ENCODE results near the gene ERBB4. TPM values are rescaled to one million over a fixed set of nuclear protein-coding genes. Genes with fewer than 3 reads are reported as not detected.
A peak's percentile ranks its signal among the peaks of the same experiment; 100 is the strongest.

The ERBB4 gene
- total and polyA plus RNA-seq, 10 of the 15 experiments (the other 5 are each of a cell fraction or from before 2014, with no cell fraction given): under 0.01 to 0.23 (median 0.01) TPM; not detected in 4

DNA sequence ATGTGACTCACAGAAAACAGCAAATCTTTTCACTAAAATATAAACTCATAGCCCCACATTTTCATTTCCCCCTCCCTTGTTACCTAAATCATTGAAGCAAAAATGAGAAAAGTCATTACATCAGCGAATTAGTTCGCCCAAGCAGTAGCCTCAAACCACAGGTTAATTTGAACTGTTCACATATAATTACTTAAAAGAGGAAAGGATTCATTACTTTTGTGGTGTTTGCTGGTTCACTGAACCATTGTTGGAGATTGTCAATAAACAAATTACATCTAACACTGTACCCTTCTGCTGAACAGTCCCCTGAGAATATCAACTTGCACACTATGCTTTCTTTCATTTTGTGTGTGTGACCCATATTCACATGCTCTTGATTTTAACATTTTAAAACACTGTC lies 238.7 kb downstream of the ERBB4 start:
- in situ Hi-C loops (cut with MboI) (no loop called here), intact Hi-C loops (cut with micrococcal nuclease; ENCODE audit: unreplicated experiment) (no loop called here)
- H3K79me2 ChIP-seq (ENCODE audit: control insufficient read depth, insufficient read depth, low read length): no peaks in the 10 kb centered on the region
- peak; percentile 47 for DNase-seq (ENCODE audit: low read depth, low spot score)
- no TSS peak for BruUV-seq (replicated peaks)
- POLR2A ChIA-PET: no interaction called here
- H3K4me2 ChIP-seq (ENCODE audit: control insufficient read depth, insufficient read depth): no peak overlapping the region
- H3K36me3 ChIP-seq (ENCODE audit: control insufficient read depth in 2 of 2, insufficient read depth in 2 of 2, low read length in 1 of 2): no peaks in the 10 kb centered on the region
- no peaks in the 10 kb centered on the region for H3K4me1 ChIP-seq (ENCODE audit: control insufficient read depth, insufficient read depth, low read length)
- no peaks in the 10 kb centered on the region for H3K9me3 ChIP-seq (replicated peaks; ENCODE audit: control insufficient read depth, insufficient read depth, low read length)
- H3K27me3 ChIP-seq (replicated peaks in 1 of 2; ENCODE audit: control insufficient read depth in 2 of 2, insufficient read depth in 2 of 2, low read length in 1 of 2): no peaks in the 10 kb centered on the region
- no peak overlapping the region for H2AFZ ChIP-seq (ENCODE audit: control insufficient read depth, low read depth, low read length)
- no peak overlapping the region for H3K4me3 ChIP-seq
- no peak overlapping the region for H3K27ac ChIP-seq (ENCODE audit: control insufficient read depth, insufficient read depth)
- peak; percentile 7 for FAIRE-seq
- no peak overlapping the region for H3K9ac ChIP-seq (ENCODE audit: control insufficient read depth, insufficient read depth, low read length)
- no peaks in the 10 kb centered on the region for H4K20me1 ChIP-seq (ENCODE audit: control insufficient read depth, insufficient read depth)
- ATAC-seq: peak; percentile 96
- SMC1A ChIA-PET (ENCODE audit: uncharacterized antibody, unreplicated experiment): interaction anchor here (0.7 kb wide), 1 partner anchor 1201 kb away, joined by 3 read pairs; no protein-coding TSS in a partner anchor
- RAD21 ChIA-PET (ENCODE audit: unreplicated experiment): no interaction called here
- CTCF ChIA-PET: no interaction called here
- 0% methylated on average over 2 of the region's 2 CpGs for whole genome bisulfite sequencing (ENCODE audit: insufficient coverage, insufficient replicate concordance, low lambda C conversion rate, missing lambda C conversion rate)
- TF ChIP-seq ATF7 (IDR thresholded peaks at IDR 0.05; ENCODE audit: low read depth) (peak; percentile 94), NBN (IDR thresholded peaks at IDR 0.05) (peak; percentile 73; the same call in 1 of the 2 replicates), ZNF217 (IDR thresholded peaks at IDR 0.05) (peak; percentile 85; the same call in 1 of the 2 replicates), TBL1XR1 (IDR thresholded peaks at IDR 0.05; ENCODE audit: low read depth, low read length) (peak; percentile 63; the same call in 1 of the 2 replicates), BCL11A (IDR thresholded peaks at IDR 0.05; ENCODE audit: low read depth, low read length) (peak; percentile 83), HDAC2 (IDR thresholded peaks at IDR 0.05) (no peak), EP300 (IDR thresholded peaks at IDR 0.05; ENCODE audit: borderline replicate concordance in 1 of 2, control insufficient read depth in 1 of 2, low read depth in 2 of 2, low read length in 2 of 2) (peak; percentile 51 to 56; a peak in 1 of 4 replicates), BACH1 (IDR thresholded peaks at IDR 0.05; ENCODE audit: borderline replicate concordance) (peak; percentile 35; the same call in 1 of the 2 replicates), NFYB (IDR thresholded peaks at IDR 0.05; ENCODE audit: insufficient read depth, low read depth, low read length) (no peak), GATAD2B (conservative IDR thresholded peaks at IDR 0.05; ENCODE audit: low read depth) (0 out of 2 replicates have a peak, but pooled peaks have one; percentile 58), SUZ12 (IDR thresholded peaks at IDR 0.05; ENCODE audit: unreplicated experiment) (no peak), PAX5 (IDR thresholded peaks at IDR 0.05; ENCODE audit: borderline replicate concordance, low read depth, low read length) (peak; percentile 60), DPF2 (IDR thresholded peaks at IDR 0.05) (peak; percentile 71), BRCA1 (IDR thresholded peaks at IDR 0.05; ENCODE audit: low read depth, low read length) (no peak), MEF2B (IDR thresholded peaks at IDR 0.05; ENCODE audit: partially characterized antibody, poor library complexity, severe bottlenecking) (peak; percentile 97), POU2F2 (IDR thresholded peaks at IDR 0.05; ENCODE audit: borderline replicate concordance, low read depth, low read length) (no peak)
- TF ChIP-seq, protein P1, sequence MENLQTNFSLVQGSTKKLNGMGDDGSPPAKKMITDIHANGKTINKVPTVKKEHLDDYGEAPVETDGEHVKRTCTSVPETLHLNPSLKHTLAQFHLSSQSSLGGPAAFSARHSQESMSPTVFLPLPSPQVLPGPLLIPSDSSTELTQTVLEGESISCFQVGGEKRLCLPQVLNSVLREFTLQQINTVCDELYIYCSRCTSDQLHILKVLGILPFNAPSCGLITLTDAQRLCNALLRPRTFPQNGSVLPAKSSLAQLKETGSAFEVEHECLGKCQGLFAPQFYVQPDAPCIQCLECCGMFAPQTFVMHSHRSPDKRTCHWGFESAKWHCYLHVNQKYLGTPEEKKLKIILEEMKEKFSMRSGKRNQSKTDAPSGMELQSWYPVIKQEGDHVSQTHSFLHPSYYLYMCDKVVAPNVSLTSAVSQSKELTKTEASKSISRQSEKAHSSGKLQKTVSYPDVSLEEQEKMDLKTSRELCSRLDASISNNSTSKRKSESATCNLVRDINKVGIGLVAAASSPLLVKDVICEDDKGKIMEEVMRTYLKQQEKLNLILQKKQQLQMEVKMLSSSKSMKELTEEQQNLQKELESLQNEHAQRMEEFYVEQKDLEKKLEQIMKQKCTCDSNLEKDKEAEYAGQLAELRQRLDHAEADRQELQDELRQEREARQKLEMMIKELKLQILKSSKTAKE (IDR thresholded peaks at IDR 0.05; ENCODE audit: low read depth, poor library complexity, severe bottlenecking): peak; percentile 58
- TF ChIP-seq, protein P2, sequence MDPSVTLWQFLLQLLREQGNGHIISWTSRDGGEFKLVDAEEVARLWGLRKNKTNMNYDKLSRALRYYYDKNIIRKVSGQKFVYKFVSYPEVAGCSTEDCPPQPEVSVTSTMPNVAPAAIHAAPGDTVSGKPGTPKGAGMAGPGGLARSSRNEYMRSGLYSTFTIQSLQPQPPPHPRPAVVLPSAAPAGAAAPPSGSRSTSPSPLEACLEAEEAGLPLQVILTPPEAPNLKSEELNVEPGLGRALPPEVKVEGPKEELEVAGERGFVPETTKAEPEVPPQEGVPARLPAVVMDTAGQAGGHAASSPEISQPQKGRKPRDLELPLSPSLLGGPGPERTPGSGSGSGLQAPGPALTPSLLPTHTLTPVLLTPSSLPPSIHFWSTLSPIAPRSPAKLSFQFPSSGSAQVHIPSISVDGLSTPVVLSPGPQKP (IDR thresholded peaks at IDR 0.05; ENCODE audit: low read depth, low read length): no peak
- TF ChIP-seq, protein P3, sequence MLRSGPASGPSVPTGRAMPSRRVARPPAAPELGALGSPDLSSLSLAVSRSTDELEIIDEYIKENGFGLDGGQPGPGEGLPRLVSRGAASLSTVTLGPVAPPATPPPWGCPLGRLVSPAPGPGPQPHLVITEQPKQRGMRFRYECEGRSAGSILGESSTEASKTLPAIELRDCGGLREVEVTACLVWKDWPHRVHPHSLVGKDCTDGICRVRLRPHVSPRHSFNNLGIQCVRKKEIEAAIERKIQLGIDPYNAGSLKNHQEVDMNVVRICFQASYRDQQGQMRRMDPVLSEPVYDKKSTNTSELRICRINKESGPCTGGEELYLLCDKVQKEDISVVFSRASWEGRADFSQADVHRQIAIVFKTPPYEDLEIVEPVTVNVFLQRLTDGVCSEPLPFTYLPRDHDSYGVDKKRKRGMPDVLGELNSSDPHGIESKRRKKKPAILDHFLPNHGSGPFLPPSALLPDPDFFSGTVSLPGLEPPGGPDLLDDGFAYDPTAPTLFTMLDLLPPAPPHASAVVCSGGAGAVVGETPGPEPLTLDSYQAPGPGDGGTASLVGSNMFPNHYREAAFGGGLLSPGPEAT (IDR thresholded peaks at IDR 0.05; ENCODE audit: low read depth): peak; percentile 67
- TF ChIP-seq, protein P4, sequence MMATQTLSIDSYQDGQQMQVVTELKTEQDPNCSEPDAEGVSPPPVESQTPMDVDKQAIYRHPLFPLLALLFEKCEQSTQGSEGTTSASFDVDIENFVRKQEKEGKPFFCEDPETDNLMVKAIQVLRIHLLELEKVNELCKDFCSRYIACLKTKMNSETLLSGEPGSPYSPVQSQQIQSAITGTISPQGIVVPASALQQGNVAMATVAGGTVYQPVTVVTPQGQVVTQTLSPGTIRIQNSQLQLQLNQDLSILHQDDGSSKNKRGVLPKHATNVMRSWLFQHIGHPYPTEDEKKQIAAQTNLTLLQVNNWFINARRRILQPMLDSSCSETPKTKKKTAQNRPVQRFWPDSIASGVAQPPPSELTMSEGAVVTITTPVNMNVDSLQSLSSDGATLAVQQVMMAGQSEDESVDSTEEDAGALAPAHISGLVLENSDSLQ (IDR thresholded peaks at IDR 0.05): 0 out of 2 replicates have a peak, but pooled peaks have one; percentile 20
